Activated naive CD4-positive, alpha-beta T cell treated with anti-CD3 and anti-CD28 coated beads, Interleukin-2, amount 10 ng/mL, durations not matched to agents 7 days and 5 days (primary cell): ENCODE results near the gene ACOT11.
"Not testable (repeated sequence)": the region's sequence is repeated elsewhere in the genome, so short reads cannot be mapped to it uniquely, and the experiment has no call there.

Source experiments
- CTCF ChIA-PET: fragments of 350-600 bp; sonication (Branson Sonifier 250); formaldehyde crosslinking; loops from one replicate; lab custom pipeline; 2021; ENCODE audit warnings: antibody characterized with exemption; lab: Charles Lee
- DNase-seq: peaks from one replicate; pipeline ENCODE4 v3.0.0-alpha.2; 2020
- H3K27ac Mint-ChIP-seq: one replicate; pipeline ENCODE4 v1.8.0; 2021; ENCODE audit warnings: mild to moderate bottlenecking, moderate library complexity, mixed read lengths
- H3K27me3 Mint-ChIP-seq: one replicate; pipeline ENCODE4 v1.8.0; 2021; ENCODE audit warnings: mild to moderate bottlenecking, mixed read lengths
- H3K36me3 Mint-ChIP-seq: one replicate; pipeline ENCODE4 v1.8.0; 2021; ENCODE audit warnings: mixed read lengths
- H3K4me1 Mint-ChIP-seq: one replicate; pipeline ENCODE4 v1.8.0; 2021; ENCODE audit warnings: mixed read lengths
- H3K4me3 Mint-ChIP-seq: one replicate; pipeline ENCODE4 v1.8.0; 2021; ENCODE audit warnings: mild to moderate bottlenecking, moderate library complexity, mixed read lengths
- H3K9me3 Mint-ChIP-seq: one replicate; pipeline ENCODE4 v1.8.0; 2021; ENCODE audit warnings: mixed read lengths

Gene ACOT11

GRCh38 chr1:54518489-54518888, 29.5 kb upstream of the ACOT11 start:
- Mint-ChIP-seq H3K36me3 (no peaks in the 10 kb centered on the region), H3K4me3 (no peak overlapping the region), H3K27ac (no peak overlapping the region), H3K27me3 (peaks cover 13% of the 10 kb centered on the region), H3K4me1 (no peaks in the 10 kb centered on the region), H3K9me3 (no peaks in the 10 kb centered on the region)
- DNase-seq = no peak
- CTCF ChIA-PET = no interaction called here

GRCh38 chr1:54519709-54520108, 28.3 kb upstream of the ACOT11 start:
- no peaks in the 10 kb centered on the region for H3K36me3 Mint-ChIP-seq
- DNase-seq = no peak
- H3K27me3 Mint-ChIP-seq = peaks cover 14% of the 10 kb centered on the region
- no peak overlapping the region for H3K27ac Mint-ChIP-seq
- H3K4me1 Mint-ChIP-seq = no peaks in the 10 kb centered on the region
- H3K4me3 Mint-ChIP-seq = no peak overlapping the region
- CTCF ChIA-PET = no interaction called here
- H3K9me3 Mint-ChIP-seq = no peaks in the 10 kb centered on the region

GRCh38 chr1:54520631-54521321, 27.3 kb upstream of the ACOT11 start:
- H3K4me3 Mint-ChIP-seq = no peak overlapping the region
- H3K4me1 Mint-ChIP-seq = no peaks in the 10 kb centered on the region
- CTCF ChIA-PET = no interaction called here
- no peaks in the 10 kb centered on the region for H3K9me3 Mint-ChIP-seq
- DNase-seq = no peak
- H3K27me3 Mint-ChIP-seq = peaks cover 16% of the 10 kb centered on the region
- H3K36me3 Mint-ChIP-seq = no peaks in the 10 kb centered on the region
- no peak overlapping the region for H3K27ac Mint-ChIP-seq

GRCh38 chr1:54526565-54526964, 21.5 kb upstream of the ACOT11 start:
- H3K9me3 Mint-ChIP-seq, DNase-seq, H3K36me3 Mint-ChIP-seq, CTCF ChIA-PET, H3K4me1 Mint-ChIP-seq, H3K27ac Mint-ChIP-seq, H3K4me3 Mint-ChIP-seq: not testable (repeated sequence)
- peaks cover 21% of the 10 kb centered on the region for H3K27me3 Mint-ChIP-seq

GRCh38 chr1:54528613-54529012, 19.4 kb upstream of the ACOT11 start:
- H3K4me1 Mint-ChIP-seq = no peaks in the 10 kb centered on the region
- peaks cover 21% of the 10 kb centered on the region for H3K27me3 Mint-ChIP-seq
- H3K27ac Mint-ChIP-seq = no peak overlapping the region
- H3K36me3 Mint-ChIP-seq = no peaks in the 10 kb centered on the region
- H3K4me3 Mint-ChIP-seq = no peak overlapping the region
- no peak for DNase-seq
- H3K9me3 Mint-ChIP-seq = no peaks in the 10 kb centered on the region
- CTCF ChIA-PET = no interaction called here

GRCh38 chr1:54532033-54532432, 16.0 kb upstream of the ACOT11 start:
- no peak for DNase-seq
- no peak overlapping the region for H3K4me3 Mint-ChIP-seq
- peaks cover 29% of the 10 kb centered on the region for H3K27me3 Mint-ChIP-seq
- no peaks in the 10 kb centered on the region for H3K9me3 Mint-ChIP-seq
- CTCF ChIA-PET = interaction anchor here (1.1 kb wide), 1 partner anchor 33 kb away, joined by 3 read pairs; no protein-coding TSS in a partner anchor
- H3K27ac Mint-ChIP-seq = no peak overlapping the region
- no peaks in the 10 kb centered on the region for H3K36me3 Mint-ChIP-seq
- H3K4me1 Mint-ChIP-seq = no peaks in the 10 kb centered on the region

GRCh38 chr1:54536656-54537055, 11.4 kb upstream of the ACOT11 start:
- H3K27me3 Mint-ChIP-seq = peaks cover 41% of the 10 kb centered on the region
- H3K36me3 Mint-ChIP-seq, H3K4me3 Mint-ChIP-seq, CTCF ChIA-PET, H3K4me1 Mint-ChIP-seq, H3K9me3 Mint-ChIP-seq, H3K27ac Mint-ChIP-seq, DNase-seq: not testable (repeated sequence)

GRCh38 chr1:54537611-54538010, 10.4 kb upstream of the ACOT11 start:
- Mint-ChIP-seq H3K9me3 (no peaks in the 10 kb centered on the region), H3K27me3 (peaks cover 48% of the 10 kb centered on the region), H3K4me3 (no peak overlapping the region), H3K36me3 (no peaks in the 10 kb centered on the region), H3K4me1 (peaks cover 8% of the 10 kb centered on the region), H3K27ac (no peak overlapping the region)
- CTCF ChIA-PET = no interaction called here
- no peak for DNase-seq

GRCh38 chr1:54538538-54538937, 9.5 kb upstream of the ACOT11 start:
- H3K4me3 Mint-ChIP-seq = no peak overlapping the region
- H3K36me3 Mint-ChIP-seq = no peaks in the 10 kb centered on the region
- CTCF ChIA-PET = no interaction called here
- H3K27ac Mint-ChIP-seq = no peak overlapping the region
- H3K9me3 Mint-ChIP-seq = no peaks in the 10 kb centered on the region
- no peak for DNase-seq
- H3K27me3 Mint-ChIP-seq = peaks cover 55% of the 10 kb centered on the region
- peaks cover 15% of the 10 kb centered on the region for H3K4me1 Mint-ChIP-seq

- Mint-ChIP-seq H3K27me3 (peaks cover 51% of the 10 kb centered on the region), H3K4me3 (peak overlapping the region; percentile 10), H3K9me3 (no peaks in the 10 kb centered on the region), H3K27ac (no peak overlapping the region), H3K36me3 (no peaks in the 10 kb centered on the region), H3K4me1 (peaks cover 15% of the 10 kb centered on the region)
- CTCF ChIA-PET = interaction anchor here (1.2 kb wide), 1 partner anchor 42 kb away, joined by 3 read pairs; no protein-coding TSS in a partner anchor
- no peak for DNase-seq
Observed at GRCh38 chr1:54540582-54541295, 7.3 kb upstream of the ACOT11 start.

- Mint-ChIP-seq H3K36me3 (no peaks in the 10 kb centered on the region), H3K4me3 (peak overlapping the region; percentile 68), H3K9me3 (no peaks in the 10 kb centered on the region), H3K27me3 (peaks cover 53% of the 10 kb centered on the region), H3K4me1 (peaks cover 15% of the 10 kb centered on the region), H3K27ac (peak overlapping the region; percentile 43)
- DNase-seq = peak; percentile 74
- CTCF ChIA-PET = no interaction called here
Observed at GRCh38 chr1:54542120-54542961, 5.7 kb upstream of the ACOT11 start.

- Mint-ChIP-seq H3K27me3 (peaks cover 55% of the 10 kb centered on the region), H3K4me3 (peak overlapping the region; percentile 68), H3K4me1 (peaks cover 15% of the 10 kb centered on the region), H3K36me3 (no peaks in the 10 kb centered on the region), H3K27ac (no peak overlapping the region), H3K9me3 (no peaks in the 10 kb centered on the region)
- CTCF ChIA-PET = no interaction called here
- DNase-seq = no peak
Observed at GRCh38 chr1:54542962-54543539, 5.0 kb upstream of the ACOT11 start.

- Mint-ChIP-seq H3K27ac (no peak overlapping the region), H3K4me3 (no peak overlapping the region), H3K27me3 (peaks cover 64% of the 10 kb centered on the region), H3K4me1 (peaks cover 15% of the 10 kb centered on the region), H3K9me3 (no peaks in the 10 kb centered on the region), H3K36me3 (no peaks in the 10 kb centered on the region)
- CTCF ChIA-PET = no interaction called here
- DNase-seq = no peak
Observed at GRCh38 chr1:54543729-54544496, 4.1 kb upstream of the ACOT11 start.
